ENCODE measurements around the gene CD8A. TPM values are rescaled to one million over a fixed set of nuclear protein-coding genes. Genes with fewer than 3 reads are reported as not detected.

Gene CD8A
- total and polyA plus RNA-seq, 2 of the 8 experiments (the other 6 are each of a cell fraction or from before 2014, with no cell fraction given), result 0.14 to 0.39 TPM

GRCh38 chr2:86794861-86795260, 4.1 kb upstream of the CD8A start:
- Histone ChIP-seq H3K9me3 (ENCODE audit: insufficient read depth in 2 of 2, low read depth in 1 of 2, low read length in 1 of 2) (peaks cover 5 to 7% of the 10 kb centered on the region in 2 experiments; a peak in 3 of 4 replicates), H4K20me1 (replicated peaks in 1 of 2; ENCODE audit: control insufficient read depth in 1 of 2, insufficient read depth in 2 of 2, low read length in 2 of 2) (peaks cover 0 to 6% of the 10 kb centered on the region in 2 experiments), H3K23ac (ENCODE audit: insufficient read length) (no peak overlapping the region), H4K8ac (ENCODE audit: extremely low read depth, insufficient read depth, low read length) (no peak overlapping the region), H2AK5ac (ENCODE audit: low read depth, low read length) (no peak overlapping the region), H3K4ac (replicated peaks; ENCODE audit: insufficient read length, low read depth, low read length) (no peak overlapping the region), H3K18ac (ENCODE audit: extremely low read depth, low read length) (no peak overlapping the region), H2BK15ac (ENCODE audit: low read length) (no peak overlapping the region), H3K79me1 (ENCODE audit: low read depth, low read length) (no peaks in the 10 kb centered on the region), H2BK5ac (ENCODE audit: low read depth, low read length) (no peak overlapping the region), H3K4me2 (ENCODE audit: insufficient read depth in 1 of 2, low read depth in 2 of 2, low read length in 2 of 2) (no peak overlapping the region), H3K4me3 (ENCODE audit: extremely low read depth in 1 of 4, insufficient read depth in 2 of 4, low read depth in 3 of 4, low read length in 4 of 4) (no peak overlapping the region), H2BK12ac (ENCODE audit: low read depth, low read length) (no peak overlapping the region), H3K4me1 (replicated peaks in 1 of 4; ENCODE audit: control insufficient read depth in 3 of 4, insufficient read depth in 4 of 4, low read length in 3 of 4) (peaks cover 0 to 4% (median 2%) of the 10 kb centered on the region in 4 experiments; a peak in 5 of 7 replicates), H4K5ac (ENCODE audit: insufficient read length, low read depth, low read length) (no peak overlapping the region), H3K27ac (ENCODE audit: low read depth, low read length) (no peak overlapping the region), H2BK120ac (replicated peaks; ENCODE audit: low read depth, low read length) (no peak overlapping the region), H3K79me2 (ENCODE audit: control insufficient read depth in 1 of 2, insufficient read depth in 2 of 2, low read length in 2 of 2) (no peaks in the 10 kb centered on the region), H3K56ac (replicated peaks; ENCODE audit: insufficient read length, low read depth, low read length) (no peak overlapping the region), H3K27me3 (replicated peaks in 1 of 4; ENCODE audit: control insufficient read depth in 3 of 4, extremely low read depth in 1 of 4, insufficient read depth in 3 of 4, low read length in 3 of 4) (peaks cover 18 to 25% (median 25%) of the 10 kb centered on the region in 4 experiments), H3K23me2 (ENCODE audit: low read depth, low read length) (peaks cover 10% of the 10 kb centered on the region), H2BK20ac (ENCODE audit: low read length) (no peak overlapping the region), H3K9ac (replicated peaks in 1 of 4; ENCODE audit: extremely low read depth in 1 of 4, low read depth in 3 of 4, low read length in 3 of 4) (no peak overlapping the region), H4K91ac (replicated peaks; ENCODE audit: insufficient read length, low read length) (no peak overlapping the region), H3K36me3 (ENCODE audit: control insufficient read depth in 2 of 4, insufficient read depth in 4 of 4, low read length in 3 of 4) (peaks cover 0 to 4% (median under 1%) of the 10 kb centered on the region in 4 experiments; a peak in 1 of 8 replicates), H2AFZ (ENCODE audit: low read length) (no peak overlapping the region), H3K14ac (ENCODE audit: insufficient read length) (no peak overlapping the region)
- POLR2A ChIA-PET (ENCODE audit: partially characterized antibody), result no interaction called here
- no peak for FAIRE-seq
- CTCF ChIA-PET (ENCODE audit: partially characterized antibody), result interaction anchor here (1.4 kb wide), 1 partner anchor 10 kb away, joined by 4 read pairs; no protein-coding TSS in a partner anchor
- 91% methylated on average over 2 of the region's 2 CpGs; no CpG with 5 or more reads in 1 of the 2 experiments for WGBS, 2 experiments (ENCODE audit: extremely low coverage in 1 of 2, insufficient coverage in 1 of 2, insufficient read length in 1 of 2, insufficient replicate concordance in 2 of 2, low coverage in 1 of 2, low lambda C conversion rate in 2 of 2, missing lambda C conversion rate in 1 of 2)
- TF ChIP-seq CHD1 (IDR thresholded peaks at IDR 0.05; ENCODE audit: low read depth, low read length) (no peak), GABPA (IDR thresholded peaks at IDR 0.05; ENCODE audit: borderline replicate concordance, insufficient read depth, low read length) (no peak), PHF8 (conservative IDR thresholded peaks at IDR 0.05; ENCODE audit: low read depth, low read length) (no peak), SIX5 (IDR thresholded peaks at IDR 0.05; ENCODE audit: low read depth, low read length) (no peak), NRF1 (IDR thresholded peaks at IDR 0.05; ENCODE audit: low read depth, low read length) (no peak), JUN (IDR thresholded peaks at IDR 0.05; ENCODE audit: low read depth, low read length) (no peak), POLR2A (IDR thresholded peaks at IDR 0.05; ENCODE audit: control extremely low read depth in 1 of 2, low read depth in 2 of 2, low read length in 2 of 2) (no peak), CREB1 (IDR thresholded peaks at IDR 0.05) (no peak), TAF1 (IDR thresholded peaks at IDR 0.05; ENCODE audit: low read depth, low read length) (no peak)
- DNase-seq (ENCODE audit: low read depth in 1 of 2, low spot score in 2 of 2), result no peak
